ENCODE measurements around the gene CFAP298. TPM values are rescaled to one million over a fixed set of nuclear protein-coding genes. Genes with fewer than 3 reads are reported as not detected.

Gene CFAP298
- total and polyA plus RNA-seq, 2 donors (not counting 1 experiment from before 2014, with no cell fraction given): 22.0 to 29.2 TPM

DNA sequence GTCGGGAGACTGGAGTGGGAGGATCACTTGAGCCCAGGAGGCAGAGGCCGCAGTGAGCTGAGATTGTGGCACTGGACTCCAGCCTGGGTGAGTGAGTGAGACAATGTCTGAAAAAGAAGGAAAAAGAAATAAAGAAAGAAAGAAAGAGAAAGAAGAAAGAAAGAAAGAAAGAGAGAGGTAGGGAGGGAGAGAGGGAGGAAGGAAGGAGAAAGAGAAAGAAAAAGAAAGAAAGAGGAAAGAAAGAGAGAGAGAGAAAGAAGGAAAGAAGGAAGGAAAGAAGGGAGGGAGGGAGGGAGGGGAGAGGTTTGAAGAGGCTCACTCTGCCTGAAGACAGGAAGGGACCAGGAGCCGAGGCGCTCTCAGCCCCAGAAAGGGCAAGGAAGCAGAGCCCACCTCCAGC lies 22.0 kb downstream of the CFAP298 start:
- no peak for ATAC-seq (ENCODE audit: low read depth)
- CTCF ChIA-PET: interaction anchor here (3.4 kb wide), 1 partner anchor 10 kb away, joined by 12 read pairs; no protein-coding TSS in a partner anchor

DNA sequence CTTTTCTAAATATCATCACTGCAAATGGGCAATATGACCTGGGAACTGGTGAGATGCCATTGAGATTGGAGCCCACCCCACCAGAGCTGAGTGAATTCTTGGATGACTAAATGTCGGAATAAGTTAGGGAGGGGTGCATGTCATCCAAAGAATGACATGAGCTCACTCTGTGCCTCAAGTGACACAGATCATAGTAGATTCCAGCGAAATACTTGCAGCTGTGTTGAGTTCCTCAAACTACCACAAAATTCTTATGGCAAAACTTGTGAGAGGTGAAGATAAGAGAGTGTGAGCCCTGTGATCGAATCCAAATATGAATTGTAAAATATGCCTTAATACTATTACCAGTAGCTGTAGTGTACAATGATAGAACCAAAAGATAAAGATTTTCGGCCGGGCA lies 24.5 kb downstream of the CFAP298 start:
- no peak overlapping the region for H3K27ac ChIP-seq (ENCODE audit: low read length in 2 of 2)
- no CpG with 5 or more reads among the region's 5 CpGs for WGBS (ENCODE audit: insufficient coverage)
- H3K4me3 ChIP-seq (ENCODE audit: control extremely low read depth in 1 of 5, extremely low read depth in 1 of 5, insufficient read depth in 1 of 5, low read depth in 2 of 5, low read length in 4 of 5): no peak overlapping the region
- no peaks in the 10 kb centered on the region for H3K9me3 Mint-ChIP-seq (ENCODE audit: insufficient read depth)
- H3K4me2 ChIP-seq (replicated peaks; ENCODE audit: low read depth, low read length, poor library complexity, severe bottlenecking): no peak overlapping the region
- TF ChIP-seq EZH2 (IDR thresholded peaks at IDR 0.05; ENCODE audit: borderline replicate concordance, insufficient read depth, low read depth, low read length, poor library complexity, severe bottlenecking): no peak
- TF ChIP-seq, protein P1, sequence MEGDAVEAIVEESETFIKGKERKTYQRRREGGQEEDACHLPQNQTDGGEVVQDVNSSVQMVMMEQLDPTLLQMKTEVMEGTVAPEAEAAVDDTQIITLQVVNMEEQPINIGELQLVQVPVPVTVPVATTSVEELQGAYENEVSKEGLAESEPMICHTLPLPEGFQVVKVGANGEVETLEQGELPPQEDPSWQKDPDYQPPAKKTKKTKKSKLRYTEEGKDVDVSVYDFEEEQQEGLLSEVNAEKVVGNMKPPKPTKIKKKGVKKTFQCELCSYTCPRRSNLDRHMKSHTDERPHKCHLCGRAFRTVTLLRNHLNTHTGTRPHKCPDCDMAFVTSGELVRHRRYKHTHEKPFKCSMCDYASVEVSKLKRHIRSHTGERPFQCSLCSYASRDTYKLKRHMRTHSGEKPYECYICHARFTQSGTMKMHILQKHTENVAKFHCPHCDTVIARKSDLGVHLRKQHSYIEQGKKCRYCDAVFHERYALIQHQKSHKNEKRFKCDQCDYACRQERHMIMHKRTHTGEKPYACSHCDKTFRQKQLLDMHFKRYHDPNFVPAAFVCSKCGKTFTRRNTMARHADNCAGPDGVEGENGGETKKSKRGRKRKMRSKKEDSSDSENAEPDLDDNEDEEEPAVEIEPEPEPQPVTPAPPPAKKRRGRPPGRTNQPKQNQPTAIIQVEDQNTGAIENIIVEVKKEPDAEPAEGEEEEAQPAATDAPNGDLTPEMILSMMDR (IDR thresholded peaks at IDR 0.05): no peak
- ATAC-seq (ENCODE audit: low read depth) (no peak), DNase-seq (no peak)
- intact Hi-C loops (cut with micrococcal nuclease): no loop called here
- no peaks in the 10 kb centered on the region for H3K4me1 Mint-ChIP-seq
- H3K27ac Mint-ChIP-seq: no peak overlapping the region
- no peaks in the 10 kb centered on the region for H3K27me3 ChIP-seq (replicated peaks in 1 of 4; ENCODE audit: control extremely low read depth in 1 of 4, control insufficient read depth in 3 of 4, insufficient read depth in 4 of 4, low read length in 3 of 4)
- H3K4me1 ChIP-seq (ENCODE audit: control insufficient read depth in 2 of 2, insufficient read depth in 2 of 2, low read length in 2 of 2): no peaks in the 10 kb centered on the region
- no peak overlapping the region for H3K9ac ChIP-seq (ENCODE audit: low read length)
- no peaks in the 10 kb centered on the region for H4K20me1 ChIP-seq (ENCODE audit: control insufficient read depth, insufficient read depth, low read length, poor library complexity, severe bottlenecking)
- ChIA-PET CTCF (interaction anchor here (3.4 kb wide), 1 partner anchor 13 kb away, joined by 12 read pairs; no protein-coding TSS in a partner anchor), POLR2A (no interaction called here)
- H3K4me3 Mint-ChIP-seq: no peak overlapping the region
- H2AFZ ChIP-seq (ENCODE audit: insufficient read depth, low read depth, low read length, poor library complexity, severe bottlenecking): no peak overlapping the region
- H3K27me3 Mint-ChIP-seq: no peaks in the 10 kb centered on the region
- H3K79me2 ChIP-seq (ENCODE audit: control insufficient read depth, insufficient read depth, low read length): no peaks in the 10 kb centered on the region
- no peaks in the 10 kb centered on the region for H3K9me3 ChIP-seq (ENCODE audit: control extremely low read depth in 1 of 3, control insufficient read depth in 2 of 3, insufficient read depth in 1 of 3, low read length in 2 of 3)
- no peaks in the 10 kb centered on the region for H3K36me3 ChIP-seq (replicated peaks in 1 of 2; ENCODE audit: control extremely low read depth in 1 of 2, control insufficient read depth in 1 of 2, extremely low read depth in 1 of 2, insufficient read depth in 2 of 2, low read length in 1 of 2)

More for the DNA sequence above, 22.0 kb downstream of the CFAP298 start:
- H3K27me3 Mint-ChIP-seq: no peaks in the 10 kb centered on the region
- H3K27me3 ChIP-seq (replicated peaks in 1 of 4; ENCODE audit: control extremely low read depth in 1 of 4, control insufficient read depth in 3 of 4, insufficient read depth in 4 of 4, low read length in 3 of 4): no peaks in the 10 kb centered on the region
- no peak overlapping the region for H3K27ac ChIP-seq (ENCODE audit: low read length in 2 of 2)
- intact Hi-C loops (cut with micrococcal nuclease): no loop called here
- POLR2A ChIA-PET: no interaction called here
- no peaks in the 10 kb centered on the region for H3K36me3 ChIP-seq (replicated peaks in 1 of 2; ENCODE audit: control extremely low read depth in 1 of 2, control insufficient read depth in 1 of 2, extremely low read depth in 1 of 2, insufficient read depth in 2 of 2, low read length in 1 of 2)
- no peak for DNase-seq
- H3K9me3 ChIP-seq (ENCODE audit: control extremely low read depth in 1 of 3, control insufficient read depth in 2 of 3, insufficient read depth in 1 of 3, low read length in 2 of 3): no peaks in the 10 kb centered on the region
- no peak overlapping the region for H3K4me3 ChIP-seq (ENCODE audit: control extremely low read depth in 1 of 5, extremely low read depth in 1 of 5, insufficient read depth in 1 of 5, low read depth in 2 of 5, low read length in 4 of 5)
- H2AFZ ChIP-seq (ENCODE audit: insufficient read depth, low read depth, low read length, poor library complexity, severe bottlenecking): no peak overlapping the region
- no peak overlapping the region for H3K9ac ChIP-seq (ENCODE audit: low read length)
- no peaks in the 10 kb centered on the region for H3K9me3 Mint-ChIP-seq (ENCODE audit: insufficient read depth)
- no peak overlapping the region for H3K27ac Mint-ChIP-seq
- no peaks in the 10 kb centered on the region for H3K79me2 ChIP-seq (ENCODE audit: control insufficient read depth, insufficient read depth, low read length)
- H3K4me2 ChIP-seq (replicated peaks; ENCODE audit: low read depth, low read length, poor library complexity, severe bottlenecking): no peak overlapping the region
- H3K4me1 Mint-ChIP-seq: no peaks in the 10 kb centered on the region
- TF ChIP-seq, protein P1 (IDR thresholded peaks at IDR 0.05): no peak
- no peak for TF ChIP-seq EZH2 (IDR thresholded peaks at IDR 0.05; ENCODE audit: borderline replicate concordance, insufficient read depth, low read depth, low read length, poor library complexity, severe bottlenecking)
- H3K4me3 Mint-ChIP-seq: no peak overlapping the region
- H3K4me1 ChIP-seq (ENCODE audit: control insufficient read depth in 2 of 2, insufficient read depth in 2 of 2, low read length in 2 of 2): no peaks in the 10 kb centered on the region
- H4K20me1 ChIP-seq (ENCODE audit: control insufficient read depth, insufficient read depth, low read length, poor library complexity, severe bottlenecking): no peaks in the 10 kb centered on the region
- WGBS (ENCODE audit: insufficient coverage): 87% methylated on average over 3 of the region's 4 CpGs

Data from B cell (primary cell).